DMS53 treated with DMSO at 0.1 percent for 48 hours (cell line): Measurements from ENCODE around the gene SLC35D3.
"Not testable (repeated sequence)": the region's sequence is repeated elsewhere in the genome, so short reads cannot be mapped to it uniquely, and the experiment has no call there.

Source experiments
- DNase-seq: peaks from one replicate; lab custom pipeline; 2025; ENCODE audit not compliant: unreplicated experiment; lab: John Stamatoyannopoulos, UW

SLC35D3 gene

DNA sequence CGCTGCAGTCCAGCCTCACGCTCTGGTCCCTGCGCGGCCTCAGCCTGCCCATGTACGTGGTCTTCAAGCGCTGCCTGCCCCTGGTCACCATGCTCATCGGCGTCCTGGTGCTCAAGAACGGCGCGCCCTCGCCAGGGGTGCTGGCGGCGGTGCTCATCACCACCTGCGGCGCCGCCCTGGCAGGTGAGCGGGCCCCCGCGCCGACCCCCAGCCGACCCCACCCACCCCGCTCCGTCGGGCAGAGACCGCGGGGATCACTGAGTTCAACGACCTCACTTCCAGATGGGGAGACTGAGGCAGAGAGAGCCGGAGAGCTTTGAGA, 545 bp downstream of the SLC35D3 start:
- DNase-seq, result no peak

GRCh38 chr6:136923116-136923953, 1.2 kb downstream of the SLC35D3 start:
- peak; percentile 41 for DNase-seq

- DNase-seq, result no peak
Measured at GRCh38 chr6:136923954-136924673, 2.0 kb downstream of the SLC35D3 start.

- no peak for DNase-seq
Measured at GRCh38 chr6:136926383-136926782, 4.3 kb downstream of the SLC35D3 start.

DNA sequence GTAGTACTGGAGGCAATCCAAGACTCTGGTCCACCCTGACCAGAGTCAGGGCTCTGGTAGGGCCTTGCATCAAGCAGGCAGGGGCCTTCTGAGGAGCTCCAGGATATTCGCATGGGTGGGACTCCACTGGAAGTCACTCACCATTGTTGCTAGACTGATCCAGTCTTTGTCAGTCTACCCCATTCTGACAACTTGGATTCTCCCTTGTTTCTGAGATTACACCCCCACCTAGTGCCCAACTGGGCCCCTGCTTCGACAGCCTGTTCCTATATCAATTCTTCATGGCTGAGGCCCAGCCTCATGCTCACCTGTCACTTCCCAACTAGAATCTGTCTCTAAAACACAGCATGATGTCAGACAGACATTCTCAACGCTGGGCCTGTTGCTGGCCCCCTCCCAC, 5.2 kb downstream of the SLC35D3 start:
- DNase-seq, result no peak

GRCh38 chr6:136930528-136930927, 8.4 kb downstream of the SLC35D3 start:
- DNase-seq, result no peak

DNA sequence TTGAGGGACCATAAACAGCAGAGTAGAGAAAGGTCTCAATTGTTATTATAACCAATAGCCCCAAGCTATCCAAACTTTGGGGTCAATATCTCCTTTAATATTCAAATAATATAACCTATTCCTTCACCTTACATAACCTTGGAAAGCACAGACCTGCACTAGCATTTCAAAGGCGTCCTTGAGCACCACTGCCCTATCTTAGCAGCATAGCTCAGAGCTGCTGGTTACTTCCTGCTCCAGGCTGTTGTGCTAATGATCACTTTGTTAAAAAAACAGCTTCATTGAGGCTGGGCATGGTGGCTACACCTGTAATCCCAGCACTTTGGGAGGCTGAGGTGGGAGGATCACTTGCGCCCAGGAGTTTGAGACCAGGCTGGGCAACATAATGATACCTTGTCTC, 10.5 kb downstream of the SLC35D3 start:
- no peak for DNase-seq

DNA sequence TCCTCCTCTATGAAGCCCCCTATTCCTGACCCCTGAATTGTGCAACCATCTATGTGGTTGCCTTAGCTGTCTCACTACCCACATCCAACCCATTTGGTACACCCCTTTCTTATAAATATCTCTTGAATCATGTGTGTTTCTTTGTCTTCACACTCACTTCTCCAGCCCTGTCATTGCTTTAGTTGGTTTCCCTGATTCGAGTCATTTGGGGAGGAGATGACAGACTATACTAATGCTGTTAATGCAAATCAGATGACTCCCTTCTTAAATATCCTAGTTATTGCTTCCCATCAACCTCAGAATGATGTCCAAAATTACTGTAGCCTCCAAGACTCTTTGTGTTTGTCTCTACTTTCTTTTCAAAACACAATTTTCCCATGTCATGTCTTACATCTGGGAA, 23.0 kb downstream of the SLC35D3 start:
- no peak for DNase-seq

DNA sequence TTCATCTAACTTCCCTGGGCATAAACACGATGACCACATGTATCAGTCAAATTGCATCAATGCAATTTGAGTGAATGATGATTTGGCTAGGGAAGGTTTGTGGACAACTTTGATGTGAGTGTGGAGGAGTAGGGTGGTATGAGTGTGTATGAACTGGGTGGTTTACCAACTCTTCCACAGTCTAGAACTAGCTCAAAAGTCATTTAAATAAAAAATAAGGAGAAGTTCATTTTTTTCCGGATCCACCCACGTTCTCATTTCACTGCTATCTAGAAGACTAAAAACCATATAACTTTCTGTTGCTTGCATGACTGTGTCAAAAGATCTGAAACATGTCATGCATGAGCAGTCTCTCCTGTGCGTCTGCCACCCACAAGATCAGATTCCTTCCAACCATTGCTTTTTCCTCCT, 23.6 kb downstream of the SLC35D3 start:
- DNase-seq, result no peak

GRCh38 chr6:136947037-136947436, 24.9 kb downstream of the SLC35D3 start:
- DNase-seq, result no peak

- DNase-seq, result not testable (repeated sequence)
Measured at GRCh38 chr6:136949957-136950356, 27.9 kb downstream of the SLC35D3 start.

GRCh38 chr6:136950436-136951126, 28.5 kb downstream of the SLC35D3 start:
- DNase-seq, result no peak

- no peak for DNase-seq
Measured at GRCh38 chr6:136952714-136953260, 30.7 kb downstream of the SLC35D3 start.

DNA sequence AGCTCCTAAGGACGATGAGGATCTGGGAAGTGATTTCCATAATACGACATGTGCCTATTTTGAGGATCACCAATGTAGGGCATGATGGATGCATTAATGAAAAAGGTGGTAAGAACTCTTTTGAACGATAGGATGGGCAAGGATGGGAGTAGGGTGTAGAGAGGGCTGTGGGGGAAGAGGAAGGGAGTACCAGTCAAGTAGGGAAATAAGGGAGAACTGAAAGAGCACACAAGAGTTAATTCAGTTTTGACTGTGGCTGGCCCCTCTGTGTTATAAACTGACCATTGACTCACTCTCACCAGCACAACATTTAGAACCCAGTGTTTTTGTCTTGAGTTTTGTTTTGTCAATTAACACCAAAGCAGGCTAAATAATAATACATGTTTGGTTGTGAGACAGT, 33.0 kb downstream of the SLC35D3 start:
- no peak for DNase-seq

DNA sequence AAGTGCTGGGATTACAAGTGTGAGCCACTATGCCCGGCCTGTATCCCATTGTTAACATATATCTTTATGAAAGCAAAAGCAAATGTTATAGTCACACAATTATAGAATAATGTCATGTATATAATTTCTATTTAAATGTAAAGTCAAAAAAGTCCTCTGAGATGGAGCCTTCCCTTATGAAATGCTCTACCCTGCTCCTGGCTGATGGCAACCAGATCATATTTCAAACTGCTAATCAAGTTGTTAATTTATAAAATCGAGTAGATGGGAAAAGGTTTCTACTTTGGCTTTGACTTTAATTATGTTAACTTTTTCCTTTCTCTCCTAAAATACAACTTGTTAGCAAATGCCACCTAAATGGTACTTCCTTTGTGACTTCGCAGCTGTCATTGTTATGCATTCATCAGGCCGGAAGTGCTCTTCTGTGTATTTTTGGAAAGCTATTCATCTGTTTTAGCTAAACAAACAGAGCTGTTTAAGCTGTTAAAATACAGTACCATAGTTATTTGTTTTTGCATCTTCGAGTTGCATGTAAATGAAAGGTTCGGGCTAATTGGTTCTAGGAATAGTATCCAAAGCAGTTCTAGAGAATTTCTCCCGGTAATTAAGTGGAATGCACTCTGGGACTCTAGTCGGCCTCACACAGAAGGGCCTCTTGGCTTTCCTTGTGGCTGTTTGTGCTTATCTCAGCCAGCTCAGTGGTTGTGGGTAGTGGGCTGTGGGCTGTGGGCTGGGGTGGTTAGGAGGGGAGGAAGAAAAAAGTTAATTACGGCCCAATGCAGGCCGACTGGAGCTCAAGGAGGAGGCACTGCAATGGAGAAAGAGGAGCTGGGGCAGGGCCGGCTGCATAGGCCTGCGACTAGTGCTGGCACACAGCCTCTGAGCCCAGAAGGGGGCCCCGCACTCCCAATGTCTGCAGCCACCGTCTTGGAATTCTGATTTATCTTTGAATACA, 34.8 kb downstream of the SLC35D3 start:
- peak; percentile 21 for DNase-seq

DNA sequence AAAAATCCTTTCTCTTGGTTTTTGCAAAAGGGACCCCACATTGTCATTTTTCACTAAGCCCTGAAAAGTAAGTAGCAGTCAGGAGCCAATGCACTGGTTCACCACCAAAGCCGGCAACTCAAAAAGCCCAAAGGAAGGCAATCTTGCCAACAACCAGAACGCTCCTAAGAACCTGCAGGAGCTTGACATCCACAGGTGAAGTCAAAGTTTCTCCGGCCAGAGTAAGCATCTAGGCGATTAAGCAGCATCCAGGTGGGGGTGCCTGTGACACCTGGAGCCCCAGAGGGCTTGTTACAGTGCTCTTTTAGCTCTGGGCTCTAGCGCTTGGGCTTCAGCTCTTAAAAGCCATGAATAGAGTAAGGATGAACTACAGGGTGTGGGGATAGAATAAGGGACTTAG, 36.1 kb downstream of the SLC35D3 start:
- DNase-seq, result no peak

GRCh38 chr6:136959471-136959891, 37.4 kb downstream of the SLC35D3 start:
- DNase-seq, result peak; percentile 39

- DNase-seq, result not testable (repeated sequence)
Measured at GRCh38 chr6:136959935-136960334, 37.8 kb downstream of the SLC35D3 start.

- no peak for DNase-seq
Measured at GRCh38 chr6:136960781-136961180, 38.7 kb downstream of the SLC35D3 start.

DNA sequence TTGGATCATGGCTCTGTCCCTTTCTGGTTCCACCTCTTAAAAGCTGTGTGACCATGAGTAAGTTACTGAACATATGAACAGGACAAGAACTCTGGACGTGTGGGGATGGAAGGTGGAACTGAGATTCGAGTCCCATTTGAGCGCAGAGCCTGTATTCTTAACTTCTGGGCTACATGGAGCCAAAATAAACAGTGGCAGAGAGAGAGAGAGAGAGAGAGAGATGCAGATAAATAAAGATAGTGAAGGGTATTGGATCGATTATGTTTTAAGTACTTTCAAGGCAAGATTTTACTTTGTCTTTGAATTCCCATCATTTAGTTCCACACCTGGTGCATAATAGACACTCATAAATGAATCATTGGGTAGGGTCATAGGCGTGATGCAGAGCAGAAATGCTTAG, 39.7 kb downstream of the SLC35D3 start:
- DNase-seq, result peak; percentile 1
